Measurements from ENCODE around the gene ZNF101. TPM values are rescaled to one million over a fixed set of nuclear protein-coding genes. Genes with fewer than 3 reads are reported as not detected.

ZNF101 gene
- total RNA-seq, 1 experiment from 2014 or later, result 12.8 TPM

GRCh38 chr19:19711306-19711933 lies 42.8 kb downstream of the ZNF101 start:
- BruUV-seq (replicated peaks), result no TSS peak

More at GRCh38 chr19:19711306-19711933, 42.8 kb downstream of the ZNF101 start:
- CTCF ChIA-PET, result no interaction called here
- Histone ChIP-seq H3K4me1 (ENCODE audit: control insufficient read depth in 1 of 2, insufficient read depth in 2 of 2, low read length in 2 of 2) (no peaks in the 10 kb centered on the region), H2AFZ (ENCODE audit: low read depth, low read length, poor library complexity, severe bottlenecking) (no peak overlapping the region), H3K9ac (ENCODE audit: low read length) (no peak overlapping the region), H3K27me3 (ENCODE audit: insufficient read depth, low read length) (no peaks in the 10 kb centered on the region), H4K20me1 (ENCODE audit: insufficient read depth) (no peaks in the 10 kb centered on the region), H3K27ac (ENCODE audit: low read depth, low read length) (no peak overlapping the region), H3K79me2 (ENCODE audit: insufficient read depth, low read length) (peaks cover 10% of the 10 kb centered on the region; the same call in 1 of the 2 replicates), H3K9me2 (ENCODE audit: insufficient read depth) (no peaks in the 10 kb centered on the region), H3K4me2 (ENCODE audit: low read length) (no peak overlapping the region), H3K9me3 (ENCODE audit: control insufficient read depth in 1 of 2, insufficient read depth in 1 of 2, low read depth in 1 of 2, low read length in 2 of 2) (peaks cover 60 to 76% of the 10 kb centered on the region in 2 experiments; a peak in 3 of 4 replicates), H3K4me3 (replicated peaks in 1 of 2; ENCODE audit: low read depth in 1 of 2, low read length in 2 of 2) (no peak overlapping the region), H3K36me3 (ENCODE audit: control insufficient read depth in 1 of 2, insufficient read depth in 2 of 2, low read length in 2 of 2) (peaks cover 17 to 25% of the 10 kb centered on the region in 2 experiments)
- TF ChIP-seq CBX3 (IDR thresholded peaks at IDR 0.05; ENCODE audit: low read depth) (no peak), JUND (IDR thresholded peaks at IDR 0.05) (no peak), POLR2AphosphoS5 (IDR thresholded peaks at IDR 0.05; ENCODE audit: low read depth, low read length) (no peak), MAX (IDR thresholded peaks at IDR 0.05) (no peak), REST (IDR thresholded peaks at IDR 0.05; ENCODE audit: low read depth) (no peak), SRF (IDR thresholded peaks at IDR 0.05; ENCODE audit: low read depth) (no peak)
- TF ChIP-seq, protein P1, sequence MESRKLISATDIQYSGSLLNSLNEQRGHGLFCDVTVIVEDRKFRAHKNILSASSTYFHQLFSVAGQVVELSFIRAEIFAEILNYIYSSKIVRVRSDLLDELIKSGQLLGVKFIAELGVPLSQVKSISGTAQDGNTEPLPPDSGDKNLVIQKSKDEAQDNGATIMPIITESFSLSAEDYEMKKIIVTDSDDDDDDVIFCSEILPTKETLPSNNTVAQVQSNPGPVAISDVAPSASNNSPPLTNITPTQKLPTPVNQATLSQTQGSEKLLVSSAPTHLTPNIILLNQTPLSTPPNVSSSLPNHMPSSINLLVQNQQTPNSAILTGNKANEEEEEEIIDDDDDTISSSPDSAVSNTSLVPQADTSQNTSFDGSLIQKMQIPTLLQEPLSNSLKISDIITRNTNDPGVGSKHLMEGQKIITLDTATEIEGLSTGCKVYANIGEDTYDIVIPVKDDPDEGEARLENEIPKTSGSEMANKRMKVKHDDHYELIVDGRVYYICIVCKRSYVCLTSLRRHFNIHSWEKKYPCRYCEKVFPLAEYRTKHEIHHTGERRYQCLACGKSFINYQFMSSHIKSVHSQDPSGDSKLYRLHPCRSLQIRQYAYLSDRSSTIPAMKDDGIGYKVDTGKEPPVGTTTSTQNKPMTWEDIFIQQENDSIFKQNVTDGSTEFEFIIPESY (IDR thresholded peaks at IDR 0.05; ENCODE audit: extremely low read depth, insufficient replicate concordance, low read length), result no peak
- RAD21 ChIA-PET (ENCODE audit: low non-redundant PET in 1 of 2, low total read pairs in 2 of 2, uncharacterized antibody in 2 of 2, unreplicated experiment in 2 of 2), result no interaction called here
- intact Hi-C loops (cut with micrococcal nuclease), result no loop called here
- DNase-seq (ENCODE audit: low read depth, low spot score), result no peak
- POLR2A ChIA-PET, result no interaction called here
- ATAC-seq, result no peak
